ENCODE measurements around the gene ODAD3. TPM values are rescaled to one million over a fixed set of nuclear protein-coding genes. Genes with fewer than 3 reads are reported as not detected.

ODAD3 gene
- total and polyA plus RNA-seq, 2 of the 13 experiments (the other 11 are each of a cell fraction or from before 2014, with no cell fraction given) = 0.04 to 0.08 TPM

DNA sequence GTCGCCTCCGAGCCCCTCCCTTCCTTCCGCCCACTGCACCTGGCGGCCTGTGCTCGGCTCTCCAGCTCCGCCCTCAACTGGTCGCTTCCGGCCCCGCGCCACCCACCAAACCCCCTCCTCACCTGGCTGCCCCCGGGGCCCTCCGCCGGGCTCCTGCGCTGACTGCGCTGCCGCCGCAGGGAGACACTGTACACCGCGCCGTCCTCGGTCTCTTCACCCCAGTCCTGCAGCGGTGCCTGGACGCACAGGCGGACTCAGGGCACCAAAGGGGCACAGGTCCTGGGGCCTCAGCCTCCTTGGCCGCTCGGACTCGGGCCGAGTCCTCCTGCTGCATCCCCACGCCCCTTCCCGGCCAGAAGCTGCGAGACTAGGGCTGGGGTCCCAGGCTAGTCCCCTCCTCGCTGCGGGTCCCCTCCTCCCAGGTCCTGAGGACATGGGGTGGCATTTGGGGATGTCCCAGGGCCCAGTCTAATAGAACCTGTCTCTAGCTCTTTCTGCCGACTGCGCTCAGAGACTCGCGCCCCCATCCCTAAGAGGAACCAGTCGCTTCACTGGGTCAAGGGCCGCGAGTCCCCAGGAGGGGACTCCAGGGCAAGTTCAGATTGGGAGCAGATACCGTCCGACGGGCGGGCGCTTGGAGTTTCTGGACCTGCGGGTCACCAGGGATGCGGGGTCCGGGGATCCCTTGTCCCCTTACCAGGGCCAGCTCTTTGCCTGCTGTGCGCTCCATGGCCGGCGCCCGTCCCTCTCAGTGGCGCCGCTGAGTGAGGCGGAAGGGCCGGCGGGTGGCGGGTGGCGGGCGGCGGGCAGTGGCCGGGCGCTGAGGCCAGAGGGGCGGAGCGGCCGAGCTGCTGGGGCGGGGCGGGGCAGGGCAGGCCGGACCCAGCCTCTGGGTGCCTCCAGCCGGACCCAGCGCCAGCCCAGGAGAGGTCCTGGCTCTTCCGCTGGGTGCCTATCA, 16.1 kb downstream of the ODAD3 start, which contains the start of gene RGL3 (continued):
- TF ChIP-seq FOXC1 (CRISPR knock-in tag; IDR thresholded peaks at IDR 0.05; ENCODE audit: borderline replicate concordance) (0 out of 2 replicates have a peak, but pooled peaks have one; percentile 48), ZNF788 (CRISPR knock-in tag; IDR thresholded peaks at IDR 0.05; ENCODE audit: borderline replicate concordance) (peak; percentile 34; the same call in 1 of the 2 replicates), SAP130 (CRISPR knock-in tag; IDR thresholded peaks at IDR 0.05; ENCODE audit: low read depth) (peak; percentile 19), NR2F2 (IDR thresholded peaks at IDR 0.05; ENCODE audit: borderline replicate concordance, low read depth) (no peak), GABPB1 (CRISPR knock-in tag; IDR thresholded peaks at IDR 0.05) (peak; percentile 83), ZNF331 (CRISPR knock-in tag; IDR thresholded peaks at IDR 0.05) (no peak), ELF1 (CRISPR knock-in tag; IDR thresholded peaks at IDR 0.05) (peak; percentile 39; the same call in 1 of the 2 replicates), PHB2 (IDR thresholded peaks at IDR 0.05; ENCODE audit: partially characterized antibody) (no peak), ARID2 (CRISPR knock-in tag; IDR thresholded peaks at IDR 0.05; ENCODE audit: borderline replicate concordance) (no peak), HNRNPLL (IDR thresholded peaks at IDR 0.05; ENCODE audit: low read depth, low read length, poor library complexity, severe bottlenecking) (peak; percentile 99), ZNF468 (CRISPR knock-in tag; IDR thresholded peaks at IDR 0.05) (no peak)
- TF ChIP-seq, protein P1, sequence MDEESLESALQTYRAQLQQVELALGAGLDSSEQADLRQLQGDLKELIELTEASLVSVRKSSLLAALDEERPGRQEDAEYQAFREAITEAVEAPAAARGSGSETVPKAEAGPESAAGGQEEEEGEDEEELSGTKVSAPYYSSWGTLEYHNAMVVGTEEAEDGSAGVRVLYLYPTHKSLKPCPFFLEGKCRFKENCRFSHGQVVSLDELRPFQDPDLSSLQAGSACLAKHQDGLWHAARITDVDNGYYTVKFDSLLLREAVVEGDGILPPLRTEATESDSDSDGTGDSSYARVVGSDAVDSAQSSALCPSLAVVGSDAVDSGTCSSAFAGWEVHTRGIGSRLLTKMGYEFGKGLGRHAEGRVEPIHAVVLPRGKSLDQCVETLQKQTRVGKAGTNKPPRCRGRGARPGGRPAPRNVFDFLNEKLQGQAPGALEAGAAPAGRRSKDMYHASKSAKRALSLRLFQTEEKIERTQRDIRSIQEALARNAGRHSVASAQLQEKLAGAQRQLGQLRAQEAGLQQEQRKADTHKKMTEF (CRISPR knock-in tag; IDR thresholded peaks at IDR 0.05) = peak; percentile 43; the same call in 1 of the 2 replicates
- TF ChIP-seq, protein P2, sequence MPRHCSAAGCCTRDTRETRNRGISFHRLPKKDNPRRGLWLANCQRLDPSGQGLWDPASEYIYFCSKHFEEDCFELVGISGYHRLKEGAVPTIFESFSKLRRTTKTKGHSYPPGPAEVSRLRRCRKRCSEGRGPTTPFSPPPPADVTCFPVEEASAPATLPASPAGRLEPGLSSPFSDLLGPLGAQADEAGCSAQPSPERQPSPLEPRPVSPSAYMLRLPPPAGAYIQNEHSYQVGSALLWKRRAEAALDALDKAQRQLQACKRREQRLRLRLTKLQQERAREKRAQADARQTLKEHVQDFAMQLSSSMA (CRISPR knock-in tag; IDR thresholded peaks at IDR 0.05) = peak; percentile 82; the same call in 1 of the 2 replicates
- TF ChIP-seq, protein P3, sequence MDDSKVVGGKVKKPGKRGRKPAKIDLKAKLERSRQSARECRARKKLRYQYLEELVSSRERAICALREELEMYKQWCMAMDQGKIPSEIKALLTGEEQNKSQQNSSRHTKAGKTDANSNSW (CRISPR knock-in tag; IDR thresholded peaks at IDR 0.05; ENCODE audit: borderline replicate concordance) = no peak
